Brain microvascular endothelial cell (primary cell): ENCODE data around the gene PCDH15.

Source experiments
- DNase-seq: peaks from one replicate; pipeline ENCODE4 v3.0.0-alpha.2; 2020
- H3K27ac ChIP-seq: fragments of 250-450 bp; sonication (Bioruptor Pico); 2 replicates; pipeline ENCODE4 v1.5.1; 2020; ENCODE audit warnings: mild to moderate bottlenecking, moderate library complexity
- H3K27me3 ChIP-seq: fragments of 250-450 bp; sonication (Bioruptor Pico); replicated peaks from 2 replicates; pipeline ENCODE4 v1.5.1; 2020; ENCODE audit warnings: mild to moderate bottlenecking
- H3K36me3 ChIP-seq: fragments of 250-450 bp; sonication (Bioruptor Pico); replicated peaks from 2 replicates; pipeline ENCODE4 v1.5.1; 2020; ENCODE audit warnings: mild to moderate bottlenecking
- H3K4me3 ChIP-seq: 2 replicates; pipeline ENCODE4 v1.5.1; 2011; ENCODE audit warnings: low read depth, mild to moderate bottlenecking, control low read depth, low read length, moderate library complexity
- in situ Hi-C: cut with HindIII; loops from 2 replicates; pipeline ENCODE4 v1.10.0; 2017; ENCODE audit warnings: low sequenced_read_pairs, low pct_ligation_motif_present
- TF ChIP-seq, protein P1 (sequence below): IDR thresholded peaks from 2 replicates; pipeline ENCODE4 v1.5.1; 2011; ENCODE audit warnings: low read depth, mild to moderate bottlenecking, moderate library complexity, low read length, control low read depth, inconsistent platforms; ENCODE audit errors: missing control alignments

PCDH15 gene

DNA sequence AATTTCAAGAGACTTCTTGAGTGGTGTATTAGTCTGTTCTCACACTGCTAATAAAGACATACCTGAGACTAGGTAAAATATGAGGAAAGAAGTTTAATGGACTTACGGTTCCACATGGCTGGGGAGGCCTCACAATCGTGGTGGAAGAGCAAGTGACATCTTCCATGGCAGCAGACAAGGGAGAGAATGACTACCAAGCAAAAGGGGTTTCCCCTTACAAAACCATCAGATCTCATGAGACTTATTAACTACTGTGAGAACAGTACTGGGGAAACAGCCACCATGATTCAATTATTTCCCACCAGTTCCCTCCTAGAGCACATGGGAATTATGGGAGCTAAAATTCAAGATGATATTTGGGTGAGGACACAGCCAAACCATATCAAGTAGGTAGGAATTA lies 150.5 kb downstream of the PCDH15 start:
- in situ Hi-C loops: no loop called here

DNA sequence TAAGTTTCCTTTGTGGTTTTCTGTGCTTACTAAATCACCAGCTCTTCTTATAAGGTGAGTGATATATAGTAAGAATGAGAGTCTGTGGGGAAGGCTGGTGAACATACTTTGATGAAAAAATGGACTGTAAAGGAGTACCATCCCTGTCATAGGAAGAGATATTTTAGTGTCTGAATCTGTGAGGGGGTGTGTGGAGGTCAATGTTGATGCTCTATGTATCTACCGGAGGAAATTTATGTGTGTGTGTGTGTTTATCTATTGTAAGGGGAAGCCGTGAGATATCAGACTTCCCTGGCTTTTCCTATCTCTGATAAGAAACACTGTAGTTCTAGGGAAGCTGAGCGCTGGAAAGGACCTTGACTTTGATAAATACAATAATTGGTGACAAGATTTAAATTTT lies 179.0 kb downstream of the PCDH15 start:
- TF ChIP-seq, protein P1, sequence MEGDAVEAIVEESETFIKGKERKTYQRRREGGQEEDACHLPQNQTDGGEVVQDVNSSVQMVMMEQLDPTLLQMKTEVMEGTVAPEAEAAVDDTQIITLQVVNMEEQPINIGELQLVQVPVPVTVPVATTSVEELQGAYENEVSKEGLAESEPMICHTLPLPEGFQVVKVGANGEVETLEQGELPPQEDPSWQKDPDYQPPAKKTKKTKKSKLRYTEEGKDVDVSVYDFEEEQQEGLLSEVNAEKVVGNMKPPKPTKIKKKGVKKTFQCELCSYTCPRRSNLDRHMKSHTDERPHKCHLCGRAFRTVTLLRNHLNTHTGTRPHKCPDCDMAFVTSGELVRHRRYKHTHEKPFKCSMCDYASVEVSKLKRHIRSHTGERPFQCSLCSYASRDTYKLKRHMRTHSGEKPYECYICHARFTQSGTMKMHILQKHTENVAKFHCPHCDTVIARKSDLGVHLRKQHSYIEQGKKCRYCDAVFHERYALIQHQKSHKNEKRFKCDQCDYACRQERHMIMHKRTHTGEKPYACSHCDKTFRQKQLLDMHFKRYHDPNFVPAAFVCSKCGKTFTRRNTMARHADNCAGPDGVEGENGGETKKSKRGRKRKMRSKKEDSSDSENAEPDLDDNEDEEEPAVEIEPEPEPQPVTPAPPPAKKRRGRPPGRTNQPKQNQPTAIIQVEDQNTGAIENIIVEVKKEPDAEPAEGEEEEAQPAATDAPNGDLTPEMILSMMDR: no peak
- H3K27me3 ChIP-seq: no peaks in the 10 kb centered on the region
- no peaks in the 10 kb centered on the region for H3K36me3 ChIP-seq
- H3K4me3 ChIP-seq: no peak overlapping the region
- DNase-seq: no peak
- in situ Hi-C loops: no loop called here
- H3K27ac ChIP-seq: no peak overlapping the region

More for the DNA sequence above, 150.5 kb downstream of the PCDH15 start:
- TF ChIP-seq, protein P1: no peak
- Histone ChIP-seq H3K4me3 (no peak overlapping the region), H3K36me3 (no peaks in the 10 kb centered on the region), H3K27ac (no peak overlapping the region), H3K27me3 (no peaks in the 10 kb centered on the region)
- no peak for DNase-seq

DNA sequence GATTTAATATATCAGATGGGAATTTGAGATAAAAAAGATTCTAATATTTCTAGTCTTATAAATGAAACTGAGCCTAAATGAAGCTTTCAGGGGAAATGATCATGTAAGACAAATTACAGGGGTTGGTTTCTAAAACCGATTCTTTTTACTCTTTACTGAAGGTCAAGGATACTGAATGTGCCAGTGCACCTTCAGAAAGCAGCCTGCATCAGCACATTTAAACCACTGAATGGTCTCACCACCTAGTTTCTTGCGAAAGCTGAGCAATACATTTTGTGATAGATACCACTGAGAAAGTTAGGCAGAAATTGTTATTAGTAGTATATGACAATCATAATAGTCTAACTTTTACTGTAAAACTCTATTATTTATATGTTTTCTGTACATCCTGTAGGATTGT lies 180.7 kb downstream of the PCDH15 start:
- no peaks in the 10 kb centered on the region for H3K36me3 ChIP-seq
- TF ChIP-seq, protein P1: no peak
- no peak for DNase-seq
- no peak overlapping the region for H3K27ac ChIP-seq
- H3K27me3 ChIP-seq: no peaks in the 10 kb centered on the region
- no peak overlapping the region for H3K4me3 ChIP-seq
- in situ Hi-C loops: no loop called here

DNA sequence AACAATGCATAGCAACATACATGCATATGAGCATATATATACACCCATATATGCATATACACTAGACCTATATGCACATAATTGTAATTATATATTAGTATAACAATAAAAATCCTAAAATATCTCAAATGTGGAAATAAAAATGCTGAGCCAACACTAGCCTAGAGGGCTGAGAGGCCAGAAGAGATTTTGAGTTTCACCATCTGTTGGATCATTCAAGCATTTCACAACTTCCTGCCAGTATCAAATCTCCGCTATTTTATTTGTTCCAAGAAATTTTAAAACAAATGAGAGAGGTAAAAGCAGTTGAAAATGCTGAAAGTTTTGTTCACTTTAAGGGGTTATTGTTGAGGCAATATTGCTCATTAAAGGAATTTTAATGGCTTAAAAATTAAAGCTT lies 187.0 kb downstream of the PCDH15 start:
- TF ChIP-seq, protein P1: no peak
- in situ Hi-C loops: no loop called here
- H3K36me3 ChIP-seq: no peaks in the 10 kb centered on the region

DNA sequence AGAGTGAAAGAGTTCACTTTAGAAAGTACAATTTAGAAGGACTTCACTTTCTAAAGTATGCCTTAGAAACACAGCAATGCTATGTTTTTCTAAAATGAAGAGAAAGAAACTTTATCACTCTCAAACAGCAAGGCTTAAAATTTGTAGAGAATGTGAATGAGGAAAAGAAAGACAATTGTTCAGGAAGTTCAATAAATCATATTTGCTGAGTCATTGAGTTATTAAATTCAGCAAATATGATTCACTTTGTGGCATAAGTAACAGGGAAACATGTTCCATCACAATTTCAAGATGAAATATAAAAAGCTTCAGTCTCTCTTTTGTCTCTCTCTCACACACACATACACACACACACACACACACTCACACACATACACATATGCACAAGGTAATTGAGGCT lies 187.9 kb downstream of the PCDH15 start:
- no peak overlapping the region for H3K4me3 ChIP-seq
- in situ Hi-C loops: no loop called here
- DNase-seq: no peak
- no peaks in the 10 kb centered on the region for H3K27me3 ChIP-seq
- TF ChIP-seq, protein P1: no peak
- no peak overlapping the region for H3K27ac ChIP-seq
- H3K36me3 ChIP-seq: no peaks in the 10 kb centered on the region

More for the DNA sequence above, 187.0 kb downstream of the PCDH15 start:
- no peak for DNase-seq
- no peaks in the 10 kb centered on the region for H3K27me3 ChIP-seq
- H3K4me3 ChIP-seq: no peak overlapping the region
- no peak overlapping the region for H3K27ac ChIP-seq

DNA sequence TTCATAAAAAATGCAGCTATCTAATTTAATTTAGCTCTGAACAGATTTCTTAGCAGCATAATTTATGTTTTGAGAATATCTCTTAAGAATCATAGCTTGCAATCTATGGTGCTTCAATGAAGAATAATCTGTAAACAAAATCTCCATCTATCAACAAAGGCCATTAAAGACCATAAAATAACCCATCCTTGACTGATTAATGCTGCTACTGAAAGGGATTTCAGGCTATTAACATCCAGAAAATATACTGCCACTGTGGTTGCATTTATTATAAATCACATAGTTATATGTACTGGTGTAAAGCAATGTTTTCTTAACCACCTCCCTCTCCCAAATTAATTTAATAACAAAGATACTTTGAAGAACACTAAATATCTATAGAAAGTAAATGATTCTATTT lies 191.6 kb downstream of the PCDH15 start:
- DNase-seq: no peak
- Histone ChIP-seq H3K27me3 (no peaks in the 10 kb centered on the region), H3K27ac (no peak overlapping the region), H3K36me3 (no peaks in the 10 kb centered on the region), H3K4me3 (no peak overlapping the region)
- in situ Hi-C loops: no loop called here
- TF ChIP-seq, protein P1: no peak
